Amygdala (tissue), 56 donors: ENCODE data around the gene DPP3.
"Not testable (repeated sequence)": the region's sequence is repeated elsewhere in the genome, so short reads cannot be mapped to it uniquely, and the experiment has no call there.

ENCODE experiments used
- DNase-seq, 56 donors: peaks; one replicate each; lab custom pipeline; 2025; lab: John Stamatoyannopoulos, UW

Gene DPP3

GRCh38 chr11:66462911-66463310 is 17.3 kb upstream of the DPP3 start:
- no peak for DNase-seq

- not testable (repeated sequence) for DNase-seq
Measured at GRCh38 chr11:66464116-66464515, 16.1 kb upstream of the DPP3 start.

- DNase-seq: no peak
Measured at GRCh38 chr11:66464916-66465315, 15.3 kb upstream of the DPP3 start.

GRCh38 chr11:66465373-66466224 is 14.6 kb upstream of the DPP3 start:
- DNase-seq: no peak

- peak; percentile 35 to 96 (median 88) for DNase-seq
Measured at GRCh38 chr11:66466225-66467033, 13.8 kb upstream of the DPP3 start, which contains the start of gene PELI3. TSS of gene PELI3 (plus strand) at chr11:66466905. CDS start at chr11:66468129, 1,224 bp downstream.

GRCh38 chr11:66467034-66467659 is 13.1 kb upstream of the DPP3 start:
- DNase-seq: peak in 7 of 56 donors; percentile 14 to 60 (median 39)

- DNase-seq: peak in 4 of 56 donors; percentile 4 to 9 (median 6)
Measured at GRCh38 chr11:66467756-66468155, 12.5 kb upstream of the DPP3 start.

GRCh38 chr11:66468691-66469090 is 11.5 kb upstream of the DPP3 start:
- no peak for DNase-seq

GRCh38 chr11:66469441-66469840 is 10.8 kb upstream of the DPP3 start:
- DNase-seq: no peak

- DNase-seq: no peak
Measured at GRCh38 chr11:66470015-66470414, 10.2 kb upstream of the DPP3 start.

- no peak for DNase-seq
Measured at GRCh38 chr11:66471142-66471541, 9.1 kb upstream of the DPP3 start.

GRCh38 chr11:66472054-66472453 is 8.2 kb upstream of the DPP3 start:
- no peak for DNase-seq

- DNase-seq: no peak
Measured at GRCh38 chr11:66473167-66473566, 7.1 kb upstream of the DPP3 start.

GRCh38 chr11:66473608-66474515 is 6.4 kb upstream of the DPP3 start:
- no peak for DNase-seq

- DNase-seq: no peak
Measured at GRCh38 chr11:66475349-66476172, 4.7 kb upstream of the DPP3 start.

- no peak for DNase-seq
Measured at GRCh38 chr11:66476173-66476840, 3.9 kb upstream of the DPP3 start.

GRCh38 chr11:66476841-66477251 is 3.4 kb upstream of the DPP3 start:
- no peak for DNase-seq
